Thoracic aorta (tissue), 2 donors: ENCODE results near the gene STK16. TPM values are rescaled to one million over a fixed set of nuclear protein-coding genes. Genes with fewer than 3 reads are reported as not detected.

Experiments used
- ATAC-seq: fragments of 150-250 bp; one replicate; pipeline ENCODE4 v1.8.0; 2017; ENCODE audit warnings: low read depth; ENCODE audit not compliant: insufficient number of reproducible peaks, low FRiP score
- DNase-seq: peaks from one replicate; pipeline ENCODE4 v3.0.0-alpha.2; 2020; ENCODE audit warnings: low spot score
- H3K27ac ChIP-seq, 2 donors: fragments of 200-600 bp; sonication (generic); 1 replicate in 1 of 2; 2 replicates in 1 of 2; pipeline ENCODE4 v1.5.1; 2016; ENCODE audit warnings: mild to moderate bottlenecking in 2 of 2, moderate library complexity in 2 of 2
- H3K27me3 ChIP-seq: fragments of 200-600 bp; sonication (generic); replicated peaks from 2 replicates; pipeline ENCODE4 v1.6.0; 2016; ENCODE audit warnings: mild to moderate bottlenecking; ENCODE audit not compliant: insufficient read depth
- H3K36me3 ChIP-seq: fragments of 200-600 bp; sonication (generic); one replicate; pipeline ENCODE4 v1.5.1; 2016
- H3K4me1 ChIP-seq, 2 donors: fragments of 200-600 bp; sonication (generic); 1 replicate in 1 of 2; 2 replicates in 1 of 2; pipeline versions ENCODE4 v1.5.1 to v1.6.0; 2016; ENCODE audit warnings: low read depth in 2 of 2, mild to moderate bottlenecking in 1 of 2; ENCODE audit not compliant: control insufficient read depth in 1 of 2
- H3K4me3 ChIP-seq: fragments of 200-600 bp; sonication (generic); 2 replicates; pipeline ENCODE4 v1.5.1; 2016; ENCODE audit warnings: mild to moderate bottlenecking
- H3K9me3 ChIP-seq: fragments of 200-600 bp; sonication (generic); 2 replicates; pipeline ENCODE4 v1.5.1; 2016
- total RNA-seq, 2 donors: library from RNA; depleted of rRNA; stranded (reverse); fragments of >200 nt; gene quantifications; one replicate each; pipeline versions ENCODE4 v1.1.0 to v1.2.3, GENCODE V29; 2016
- TF ChIP-seq, protein P1 (sequence below): fragments of 200-600 bp; sonication (generic); IDR thresholded peaks from one replicate; pipeline ENCODE4 v1.5.1; 2019; ENCODE audit warnings: antibody characterized with exemption

Gene STK16
- total RNA-seq, 2 donors from 2014 or later: 10.7 to 11.7 TPM

DNA sequence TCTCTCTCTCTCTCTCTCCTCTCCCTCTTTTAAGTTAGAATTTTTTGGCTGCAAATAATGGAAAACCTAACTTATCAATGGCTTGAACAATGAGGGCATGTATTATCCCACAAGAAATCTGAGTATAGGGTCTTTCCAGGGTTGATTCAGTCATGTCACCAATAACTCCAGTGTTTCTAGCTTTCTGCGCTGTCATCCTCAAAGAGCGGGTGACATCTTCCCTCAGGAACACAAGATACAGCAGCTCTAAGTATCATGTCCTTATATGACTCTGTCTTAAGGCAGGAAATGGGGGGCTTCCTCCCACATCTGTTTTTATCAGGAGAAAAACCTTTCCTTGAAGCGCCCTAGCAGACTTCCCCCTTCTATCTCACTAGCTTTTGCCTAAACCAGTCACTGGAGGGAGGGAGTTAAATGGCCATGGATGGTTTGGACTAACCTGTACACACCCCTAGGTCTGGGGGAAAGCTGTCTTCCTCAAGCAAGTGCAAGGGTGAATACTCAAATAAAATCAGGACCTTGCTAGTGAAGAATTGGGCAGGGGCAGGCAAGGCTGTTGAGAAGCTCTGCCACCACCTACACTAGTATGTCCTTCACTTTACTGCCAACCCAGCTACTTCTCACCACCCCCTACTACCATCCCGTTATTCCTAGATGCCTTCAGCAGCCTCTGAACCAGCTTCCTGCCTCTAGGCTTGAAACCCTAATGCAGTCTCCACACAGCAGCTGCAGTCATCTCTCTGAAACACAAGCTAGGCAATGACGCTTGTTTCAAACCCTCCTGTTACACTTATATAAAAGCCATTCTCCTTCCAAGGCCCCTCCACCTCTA is 16.0 kb downstream of the STK16 start:
- no peak overlapping the region for H3K27ac ChIP-seq
- H3K36me3 ChIP-seq: no peaks in the 10 kb centered on the region
- DNase-seq: no peak
- no peak overlapping the region for H3K4me3 ChIP-seq
- TF ChIP-seq, protein P1, sequence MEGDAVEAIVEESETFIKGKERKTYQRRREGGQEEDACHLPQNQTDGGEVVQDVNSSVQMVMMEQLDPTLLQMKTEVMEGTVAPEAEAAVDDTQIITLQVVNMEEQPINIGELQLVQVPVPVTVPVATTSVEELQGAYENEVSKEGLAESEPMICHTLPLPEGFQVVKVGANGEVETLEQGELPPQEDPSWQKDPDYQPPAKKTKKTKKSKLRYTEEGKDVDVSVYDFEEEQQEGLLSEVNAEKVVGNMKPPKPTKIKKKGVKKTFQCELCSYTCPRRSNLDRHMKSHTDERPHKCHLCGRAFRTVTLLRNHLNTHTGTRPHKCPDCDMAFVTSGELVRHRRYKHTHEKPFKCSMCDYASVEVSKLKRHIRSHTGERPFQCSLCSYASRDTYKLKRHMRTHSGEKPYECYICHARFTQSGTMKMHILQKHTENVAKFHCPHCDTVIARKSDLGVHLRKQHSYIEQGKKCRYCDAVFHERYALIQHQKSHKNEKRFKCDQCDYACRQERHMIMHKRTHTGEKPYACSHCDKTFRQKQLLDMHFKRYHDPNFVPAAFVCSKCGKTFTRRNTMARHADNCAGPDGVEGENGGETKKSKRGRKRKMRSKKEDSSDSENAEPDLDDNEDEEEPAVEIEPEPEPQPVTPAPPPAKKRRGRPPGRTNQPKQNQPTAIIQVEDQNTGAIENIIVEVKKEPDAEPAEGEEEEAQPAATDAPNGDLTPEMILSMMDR: no peak
- H3K9me3 ChIP-seq: no peaks in the 10 kb centered on the region
- no peaks in the 10 kb centered on the region for H3K4me1 ChIP-seq
- no peaks in the 10 kb centered on the region for H3K27me3 ChIP-seq
- ATAC-seq: no peak

DNA sequence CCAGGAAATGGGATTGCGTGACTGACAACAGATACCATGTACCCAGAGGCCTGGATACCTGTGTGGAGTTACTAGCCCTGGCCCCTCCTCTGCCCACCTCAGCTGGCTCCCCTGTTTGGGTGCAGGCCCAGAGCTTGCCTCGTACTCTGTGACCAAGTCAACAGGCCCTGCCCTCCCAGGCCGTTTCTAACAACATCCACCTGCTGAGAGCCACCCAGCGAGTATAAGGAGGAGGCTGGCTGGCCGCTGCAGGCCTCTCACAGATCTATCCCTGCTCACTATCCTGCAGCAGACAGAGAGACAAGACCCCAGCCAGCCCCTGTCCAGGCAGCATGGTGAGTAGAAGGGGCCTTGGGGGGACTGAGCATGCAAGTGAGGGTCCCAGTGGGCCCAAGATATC is 21.0 kb downstream of the STK16 start:
- Histone ChIP-seq H3K27me3 (no peaks in the 10 kb centered on the region), H3K27ac (no peak overlapping the region), H3K4me3 (no peak overlapping the region), H3K4me1 (no peaks in the 10 kb centered on the region), H3K36me3 (no peaks in the 10 kb centered on the region), H3K9me3 (no peaks in the 10 kb centered on the region)
- DNase-seq (no peak), ATAC-seq (no peak)
- TF ChIP-seq, protein P1: no peak

DNA sequence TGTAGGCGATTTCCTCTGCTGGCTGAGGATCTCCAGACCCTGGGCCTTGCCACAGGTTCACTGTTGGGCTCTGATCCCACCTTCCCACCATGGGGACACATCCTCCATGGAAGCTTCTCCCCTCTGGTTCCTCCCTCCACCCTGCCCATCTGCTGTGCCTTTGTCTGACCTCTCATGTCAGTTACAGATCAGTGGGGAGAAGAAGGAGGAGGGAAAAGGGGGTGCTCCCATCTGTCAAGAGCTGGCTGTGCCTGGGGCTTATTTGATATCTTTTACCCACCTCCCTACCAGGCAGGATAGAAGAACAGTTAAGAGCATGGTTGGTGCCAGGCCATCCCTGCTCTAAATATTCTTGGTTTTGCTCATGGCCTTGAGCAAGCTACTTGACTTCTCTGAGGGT is 21.6 kb downstream of the STK16 start:
- no peak overlapping the region for H3K4me3 ChIP-seq
- no peak overlapping the region for H3K27ac ChIP-seq
- TF ChIP-seq, protein P1: no peak
- ATAC-seq (no peak), DNase-seq (no peak)
- H3K9me3 ChIP-seq: no peaks in the 10 kb centered on the region
- no peaks in the 10 kb centered on the region for H3K36me3 ChIP-seq
- no peaks in the 10 kb centered on the region for H3K4me1 ChIP-seq
- no peaks in the 10 kb centered on the region for H3K27me3 ChIP-seq

DNA sequence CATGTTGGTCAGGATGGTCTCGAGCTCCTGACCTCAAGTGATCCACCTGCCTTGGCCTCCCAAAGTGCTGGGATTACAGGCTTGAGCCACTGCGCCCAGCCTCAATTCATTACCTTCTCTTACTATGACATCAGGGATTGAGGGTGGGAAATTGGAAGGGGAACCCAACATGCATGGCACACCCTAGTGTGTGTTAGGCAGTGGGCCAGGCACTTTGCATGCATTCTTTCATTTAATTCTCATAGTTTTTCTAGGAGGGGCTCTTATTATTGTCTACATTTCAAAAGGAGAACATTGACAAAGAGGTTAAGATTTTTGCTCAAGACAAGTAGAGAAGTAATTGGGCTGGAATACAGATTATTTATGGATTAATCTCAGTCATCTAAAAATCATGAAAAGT is 23.0 kb downstream of the STK16 start:
- ATAC-seq: no peak
- TF ChIP-seq, protein P1: no peak
- H3K4me1 ChIP-seq: no peaks in the 10 kb centered on the region
- H3K27me3 ChIP-seq: no peaks in the 10 kb centered on the region
- H3K36me3 ChIP-seq: no peaks in the 10 kb centered on the region
- no peaks in the 10 kb centered on the region for H3K9me3 ChIP-seq
- no peak for DNase-seq
- no peak overlapping the region for H3K27ac ChIP-seq
- no peak overlapping the region for H3K4me3 ChIP-seq

DNA sequence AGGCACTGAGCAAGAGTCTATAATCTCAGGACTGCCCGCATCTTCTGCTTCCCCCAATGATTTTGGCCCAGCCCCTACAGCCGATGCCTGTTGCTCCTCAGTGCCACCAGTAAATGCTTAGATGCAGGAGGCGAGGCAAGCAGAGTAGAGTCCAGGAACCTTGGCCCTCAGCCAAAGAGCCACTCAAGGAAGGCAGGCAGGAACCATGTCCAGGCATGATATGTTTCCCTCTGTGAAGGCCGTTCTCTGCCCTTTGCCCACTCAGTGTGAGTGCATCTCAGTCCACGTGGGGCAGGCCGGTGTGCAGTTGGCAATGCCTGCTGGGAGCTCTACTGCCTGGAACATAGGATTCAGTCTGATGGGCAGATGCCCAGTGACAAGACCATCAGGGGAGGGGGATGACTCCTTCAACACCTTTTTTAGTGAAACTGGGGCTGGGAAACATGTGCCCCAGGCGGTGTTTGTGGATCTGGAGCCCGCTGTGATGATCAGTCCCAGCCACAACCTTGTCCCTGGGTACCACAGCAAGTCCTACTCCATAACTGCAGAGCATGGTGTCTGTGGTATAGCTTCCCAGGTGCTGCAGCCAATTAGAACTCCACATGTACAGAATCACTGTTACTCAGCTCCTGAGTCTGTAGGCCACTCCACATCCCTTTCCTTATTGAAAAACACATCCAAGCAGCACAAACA is 24.2 kb downstream of the STK16 start:
- Histone ChIP-seq H3K27ac (no peak overlapping the region), H3K9me3 (no peaks in the 10 kb centered on the region)
- DNase-seq: no peak

More for the DNA sequence above, 24.2 kb downstream of the STK16 start:
- H3K36me3 ChIP-seq: no peaks in the 10 kb centered on the region
- ATAC-seq: no peak
- TF ChIP-seq, protein P1: no peak
- no peaks in the 10 kb centered on the region for H3K27me3 ChIP-seq
- peaks cover 6 to 10% of the 10 kb centered on the region in 2 donors for H3K4me1 ChIP-seq
- H3K4me3 ChIP-seq: no peak overlapping the region
